Measurements from ENCODE around the gene TAL1. TPM values are rescaled to one million over a fixed set of nuclear protein-coding genes. Genes with fewer than 3 reads are reported as not detected.
"Not testable (repeated sequence)": the region's sequence is repeated elsewhere in the genome, so short reads cannot be mapped to it uniquely, and the experiment has no call there.

The TAL1 gene
- 61.1 and 84.5 TPM in 2 replicates for total RNA-seq

DNA sequence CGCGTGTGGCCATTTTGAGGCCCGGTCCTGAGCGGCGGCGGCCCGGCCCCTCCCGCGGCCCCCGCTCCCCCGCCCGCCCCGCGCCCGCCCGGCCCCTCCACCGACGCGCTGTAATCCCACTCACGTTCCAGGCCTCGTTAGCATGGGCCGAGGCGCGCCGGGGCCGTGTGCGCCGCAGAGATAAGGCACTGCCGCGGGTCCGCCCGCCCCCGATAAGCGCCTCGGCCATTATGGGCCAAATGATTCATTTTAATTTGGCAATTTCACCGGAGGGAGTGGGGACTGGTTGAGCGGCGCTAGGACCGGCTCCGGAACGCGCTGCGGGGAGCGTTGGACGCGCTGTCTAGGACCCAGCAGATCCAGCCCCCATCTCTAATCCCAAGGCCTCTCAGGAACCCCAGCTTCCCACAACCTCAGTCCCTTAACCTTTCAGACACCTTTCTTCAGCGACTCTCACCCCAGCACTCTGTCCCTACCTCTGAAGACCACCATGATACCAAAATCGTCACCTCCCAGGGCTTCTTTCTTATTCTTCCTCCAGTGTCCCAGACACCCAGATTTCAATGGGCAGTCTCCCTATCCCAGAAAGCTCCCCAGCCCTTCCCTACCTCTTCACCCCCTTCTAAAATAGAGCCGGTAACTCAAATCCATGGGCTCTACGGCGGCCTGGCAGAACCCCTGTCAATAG lies at the start of gene TAL1:
TAL1 (minus strand) TSS at position 39 of the 688 bp plus-strand sequence. CDS start 6,337 bp downstream, outside the sequence.
- peak; percentile 81 for DNase-seq

- DNase-seq = no peak
These were observed 48.1 kb upstream of the TAL1 start for GRCh38 chr1:47280142-47280541.

DNA sequence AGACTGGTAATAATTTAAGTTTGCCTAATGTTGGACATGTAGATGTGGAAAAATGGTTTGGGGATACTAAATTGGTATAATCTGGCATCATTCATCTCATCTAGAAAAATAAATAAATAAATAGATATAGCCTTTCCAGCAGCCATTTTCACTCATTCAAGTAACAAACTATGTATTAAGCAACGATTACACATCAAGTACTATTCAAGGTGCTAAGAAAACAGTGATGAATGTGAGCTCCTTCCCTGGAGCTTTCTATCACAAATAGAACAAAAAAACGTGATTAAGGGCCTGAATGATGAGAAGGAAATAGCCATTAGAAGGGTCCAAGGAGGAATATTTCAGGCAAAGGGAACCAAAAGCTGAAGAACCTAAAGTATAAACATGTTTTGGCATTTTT lies 44.8 kb upstream of the TAL1 start:
- DNase-seq = no peak

GRCh38 chr1:47275811-47276210 lies 43.8 kb upstream of the TAL1 start:
- DNase-seq = not testable (repeated sequence)

DNA sequence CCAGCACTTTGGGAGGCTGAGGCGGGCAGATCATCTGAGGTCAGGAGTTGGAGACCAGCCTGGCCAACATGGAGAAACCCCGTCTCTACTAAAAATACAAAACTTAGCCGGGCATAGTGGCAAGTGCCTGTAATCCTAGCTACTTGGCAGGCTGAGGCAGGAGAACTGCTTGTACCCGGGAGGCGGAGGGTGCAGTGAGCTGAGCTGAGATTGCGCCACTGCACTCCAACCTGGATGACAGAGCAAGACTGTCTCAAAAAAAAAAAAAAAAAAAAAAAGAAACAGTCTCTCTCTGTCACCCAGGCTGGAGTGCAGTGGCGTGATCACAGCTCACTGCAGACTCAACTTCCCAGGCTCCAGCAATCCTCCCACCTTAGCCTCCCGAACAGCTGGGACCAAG lies 33.5 kb upstream of the TAL1 start:
- DNase-seq = not testable (repeated sequence)

DNA sequence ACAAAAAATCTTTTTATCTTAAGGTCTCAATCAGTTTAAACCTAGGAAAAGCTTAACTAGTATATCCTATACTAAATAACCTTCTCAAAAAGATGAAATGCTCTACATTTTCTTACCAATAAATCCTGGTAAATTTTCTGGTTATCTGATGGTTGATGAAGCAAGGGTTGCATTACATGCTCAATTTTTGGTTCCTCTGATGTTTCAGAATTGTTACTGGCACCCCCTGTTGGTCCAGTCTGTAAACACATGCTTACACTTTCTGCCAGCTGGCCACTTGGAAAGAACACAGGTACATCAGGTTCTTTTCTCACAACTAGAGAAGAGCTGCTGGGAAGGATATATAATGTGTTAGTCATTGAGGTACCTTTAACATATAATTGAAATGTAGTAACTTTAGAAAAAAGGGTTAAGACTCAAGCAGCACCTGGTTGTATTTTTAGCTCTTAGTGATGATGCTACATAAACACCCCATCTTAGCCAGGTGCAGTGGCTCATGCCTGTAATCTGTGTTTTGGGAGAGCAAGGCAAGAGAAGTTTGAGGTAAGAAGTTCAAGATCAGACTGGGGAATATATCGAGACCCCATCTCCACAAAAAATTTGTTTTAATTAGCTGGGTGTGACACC lies 30.9 kb upstream of the TAL1 start:
- DNase-seq = peak; percentile 84

- no peak for DNase-seq
These were observed 25.2 kb upstream of the TAL1 start for GRCh38 chr1:47257224-47257623.

GRCh38 chr1:47252795-47253194 lies 20.8 kb upstream of the TAL1 start:
- DNase-seq = no peak

DNA sequence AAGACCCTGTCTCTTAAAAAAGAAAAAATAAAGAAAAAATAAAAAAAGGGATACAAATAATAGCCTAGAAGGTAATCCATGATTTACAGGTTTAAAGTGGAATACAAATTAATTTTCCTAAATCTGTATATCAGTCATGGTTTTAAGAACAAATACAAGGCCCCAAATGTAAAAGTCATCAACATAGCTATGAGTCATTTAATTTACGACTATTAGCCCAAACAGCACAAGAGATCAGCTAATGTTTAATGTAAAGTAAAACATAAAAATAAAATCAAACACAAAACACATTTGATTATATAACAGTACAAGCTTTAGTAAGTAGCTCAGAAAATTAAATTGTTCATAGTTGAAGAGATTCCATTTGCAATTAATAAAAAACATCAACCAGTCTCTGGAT lies 20.3 kb upstream of the TAL1 start:
- no peak for DNase-seq

GRCh38 chr1:47249755-47250154 lies 17.7 kb upstream of the TAL1 start:
- no peak for DNase-seq

DNA sequence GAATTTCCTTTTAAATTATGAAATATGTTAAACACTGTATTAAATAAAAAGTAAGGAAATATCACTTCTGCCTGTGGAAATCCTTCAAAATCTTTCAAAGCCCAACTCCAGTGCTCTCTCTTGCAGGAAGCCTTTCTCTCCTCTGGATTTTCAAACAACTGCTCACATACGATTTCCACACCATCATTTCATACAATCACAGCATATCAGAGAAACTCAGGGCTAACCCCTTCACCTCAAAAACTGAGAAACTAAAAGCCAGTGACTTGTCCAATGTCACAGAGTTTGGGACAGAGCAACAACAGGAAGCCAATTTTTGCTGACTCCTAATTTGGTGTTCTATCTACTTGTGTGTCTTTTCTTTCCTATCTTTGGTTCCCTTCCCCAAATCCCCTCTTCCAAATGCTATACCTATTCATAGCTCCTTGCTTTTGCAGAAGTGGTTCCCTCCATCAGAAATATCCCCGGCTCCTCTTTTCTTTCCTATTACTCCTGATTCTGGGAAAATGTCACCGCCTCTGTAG lies 12.4 kb upstream of the TAL1 start:
- no peak for DNase-seq

GRCh38 chr1:47243910-47244309 lies 11.9 kb upstream of the TAL1 start:
- DNase-seq = peak; percentile 10

- DNase-seq = peak; percentile 71
These were observed 9.4 kb upstream of the TAL1 start for GRCh38 chr1:47241114-47242113.

DNA sequence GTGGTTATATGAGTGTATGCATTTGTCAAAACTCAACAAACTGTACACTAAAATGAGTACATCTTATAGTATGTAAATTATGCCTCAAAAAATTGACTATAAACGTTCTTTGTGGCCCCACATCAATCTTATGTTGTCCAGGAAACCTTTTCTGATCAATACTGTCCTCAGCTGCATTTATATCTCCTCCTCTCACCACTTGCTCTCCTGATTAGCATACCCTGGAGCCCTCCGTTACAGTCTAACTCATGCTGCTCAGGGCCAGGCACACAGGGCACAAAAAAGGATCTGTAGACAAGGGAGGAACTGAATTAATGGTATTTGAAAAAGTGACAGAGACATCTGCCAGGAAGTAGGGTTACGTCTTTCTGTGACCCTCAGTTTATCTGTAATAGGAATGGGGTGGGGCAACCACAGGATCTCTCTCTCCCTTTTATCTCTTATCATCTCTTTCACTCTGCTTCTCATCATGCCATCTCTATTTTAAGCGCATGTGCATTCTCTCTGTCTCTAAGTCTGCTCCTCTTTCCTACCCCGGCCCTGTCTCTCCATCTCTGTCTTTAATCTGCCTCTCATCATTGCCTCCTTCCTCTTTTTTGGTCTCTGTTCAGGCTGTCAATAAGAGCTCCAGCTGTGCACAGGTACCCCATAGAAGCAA lies 7.0 kb upstream of the TAL1 start:
- DNase-seq = no peak

- no peak for DNase-seq
These were observed 3.8 kb upstream of the TAL1 start for GRCh38 chr1:47235806-47236205.

DNA sequence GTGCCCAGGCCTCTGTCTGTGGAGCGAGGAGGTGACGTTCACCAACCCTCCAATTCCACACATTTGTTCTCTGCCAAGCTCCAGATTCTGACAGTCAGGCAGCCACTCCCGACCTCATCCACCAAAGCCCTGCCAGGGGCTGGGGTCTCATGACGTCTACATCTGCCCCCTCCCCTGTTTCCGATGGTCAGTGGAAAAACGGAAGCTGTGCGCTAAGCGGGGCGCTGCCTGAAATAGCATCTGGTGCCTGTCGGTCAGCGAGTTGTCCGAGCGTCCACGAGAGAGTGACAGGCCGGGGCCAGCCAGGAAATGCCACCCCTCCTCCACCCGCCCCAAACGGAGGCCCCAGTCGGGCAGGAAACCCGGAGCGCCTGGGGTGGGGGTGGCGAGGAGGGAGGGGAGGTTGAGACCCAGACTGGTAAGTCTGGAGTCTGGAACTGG lies 3.2 kb upstream of the TAL1 start:
- peak; percentile 72 for DNase-seq

DNA sequence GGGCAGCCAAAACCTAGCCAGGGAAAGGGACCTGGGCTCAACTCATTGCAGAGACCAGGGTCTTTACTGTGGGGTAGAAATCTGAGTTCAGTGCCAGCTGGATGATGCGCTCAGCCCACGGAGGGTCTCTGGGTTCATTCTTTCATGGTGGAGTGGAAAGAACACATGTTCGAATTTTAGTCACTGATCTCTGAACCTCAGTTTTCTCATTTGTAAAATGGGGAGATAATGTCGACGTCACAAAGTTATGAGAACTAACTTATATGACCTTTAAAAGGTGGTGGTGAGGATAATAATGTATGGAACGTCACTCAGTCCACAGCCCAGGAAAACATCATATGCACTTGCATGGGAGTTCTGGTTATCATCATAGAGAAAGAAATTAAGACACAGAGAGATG lies 1.2 kb upstream of the TAL1 start:
- no peak for DNase-seq

DNA sequence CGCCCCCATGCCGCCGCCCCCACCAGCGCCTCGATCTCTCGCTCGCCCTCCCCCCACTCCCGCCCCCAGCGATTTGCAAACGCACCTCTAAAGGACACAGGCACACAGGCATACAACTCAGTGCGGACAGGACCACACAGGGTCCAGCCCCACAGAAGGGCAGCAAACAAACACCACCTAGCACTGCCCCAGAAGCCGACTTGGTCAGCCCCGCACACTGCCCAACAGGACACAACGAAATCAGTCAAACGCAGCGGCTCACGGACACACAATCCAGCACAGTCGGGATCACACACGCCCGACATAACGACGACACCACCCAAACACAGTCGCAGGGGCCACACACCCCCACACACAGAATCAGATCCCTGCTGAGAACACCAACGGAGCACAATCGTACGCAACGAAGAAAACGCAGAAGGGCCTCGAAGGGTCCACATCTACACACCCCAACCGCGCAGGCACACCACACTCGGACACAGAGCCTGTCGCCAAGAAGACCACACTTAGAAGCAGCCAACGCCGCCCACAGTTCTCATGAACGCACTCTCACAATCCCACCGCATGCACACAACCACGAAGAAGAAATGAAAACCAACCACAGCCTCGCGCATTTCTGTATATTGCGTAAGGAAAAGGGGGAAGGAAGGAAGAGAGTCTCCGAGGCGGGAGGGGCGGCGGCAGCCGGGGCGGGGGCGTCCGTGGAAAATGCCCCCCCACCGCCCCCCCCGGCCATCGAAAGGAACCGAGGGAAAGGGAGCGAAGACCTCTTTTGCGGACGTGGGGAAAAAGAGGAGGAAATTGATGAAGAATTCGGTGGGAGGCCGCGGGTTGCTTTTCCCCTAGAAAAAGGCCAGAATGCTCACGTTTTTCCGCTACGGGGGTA lies 481 bp downstream of the TAL1 start:
- peak; percentile 78 for DNase-seq

- no peak for DNase-seq
These were observed 1.2 kb downstream of the TAL1 start for GRCh38 chr1:47230692-47231300.

DNA sequence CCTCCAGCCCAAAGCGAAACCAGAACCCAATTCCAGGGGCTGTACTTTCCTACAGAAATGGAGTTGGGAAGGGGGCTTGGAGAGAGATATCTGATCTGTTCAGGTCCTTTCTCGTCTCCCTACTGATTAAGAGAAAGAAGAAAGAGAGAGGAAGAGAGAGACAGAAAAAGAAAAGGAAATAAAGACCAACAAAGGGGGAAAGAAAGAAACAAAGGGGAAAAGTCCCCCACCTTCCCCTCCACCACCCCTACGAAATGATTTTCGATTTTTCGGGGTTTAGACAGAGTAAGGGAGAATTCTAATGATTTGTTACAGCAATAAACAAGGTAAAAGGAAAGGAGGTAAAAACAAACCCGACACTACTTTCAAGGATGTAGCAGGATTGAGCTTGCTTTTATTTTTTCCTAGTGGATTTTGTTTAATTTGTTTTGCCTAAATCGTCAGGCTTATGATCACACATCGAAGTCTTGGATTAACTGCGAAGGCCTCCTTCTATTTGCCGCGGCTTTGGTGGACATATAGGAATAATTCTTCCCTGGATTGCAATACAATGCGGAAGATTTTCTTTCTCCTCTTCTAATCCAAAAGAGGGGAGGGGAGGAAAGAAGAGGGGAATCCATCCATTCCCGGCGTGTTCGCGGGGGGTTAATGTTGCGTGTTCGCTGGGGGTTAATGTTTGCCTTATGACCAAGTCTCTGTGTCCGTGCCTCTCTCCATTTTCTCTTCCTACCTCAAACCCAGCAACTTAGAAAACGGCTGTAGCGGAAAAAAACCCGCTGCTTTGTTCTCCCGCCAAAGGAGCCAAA lies 1.9 kb downstream of the TAL1 start:
- DNase-seq = no peak

All from dermis blood vessel endothelial cell (primary cell).